ENCODE measurements around the gene RCCD1.

The RCCD1 gene

GRCh38 chr15:90959028-90959595, 4.4 kb downstream of the RCCD1 start:
- TF ChIP-seq, protein P1, sequence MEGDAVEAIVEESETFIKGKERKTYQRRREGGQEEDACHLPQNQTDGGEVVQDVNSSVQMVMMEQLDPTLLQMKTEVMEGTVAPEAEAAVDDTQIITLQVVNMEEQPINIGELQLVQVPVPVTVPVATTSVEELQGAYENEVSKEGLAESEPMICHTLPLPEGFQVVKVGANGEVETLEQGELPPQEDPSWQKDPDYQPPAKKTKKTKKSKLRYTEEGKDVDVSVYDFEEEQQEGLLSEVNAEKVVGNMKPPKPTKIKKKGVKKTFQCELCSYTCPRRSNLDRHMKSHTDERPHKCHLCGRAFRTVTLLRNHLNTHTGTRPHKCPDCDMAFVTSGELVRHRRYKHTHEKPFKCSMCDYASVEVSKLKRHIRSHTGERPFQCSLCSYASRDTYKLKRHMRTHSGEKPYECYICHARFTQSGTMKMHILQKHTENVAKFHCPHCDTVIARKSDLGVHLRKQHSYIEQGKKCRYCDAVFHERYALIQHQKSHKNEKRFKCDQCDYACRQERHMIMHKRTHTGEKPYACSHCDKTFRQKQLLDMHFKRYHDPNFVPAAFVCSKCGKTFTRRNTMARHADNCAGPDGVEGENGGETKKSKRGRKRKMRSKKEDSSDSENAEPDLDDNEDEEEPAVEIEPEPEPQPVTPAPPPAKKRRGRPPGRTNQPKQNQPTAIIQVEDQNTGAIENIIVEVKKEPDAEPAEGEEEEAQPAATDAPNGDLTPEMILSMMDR (IDR thresholded peaks at IDR 0.05; ENCODE audit: control extremely low read depth, extremely low read depth, low read depth, missing control alignments), result no peak
- no peak for DNase-seq (ENCODE audit: extremely low spot score)
- ChIA-PET POLR2A (interaction anchor here (0.7 to 1.6 kb wide), 2 partner anchors 24 to 27 kb away, joined by 3 to 5 read pairs; partner anchors contain the start of gene UNC45A), CTCF (interaction anchor here (1.3 to 23.2 kb wide), 7 partner anchors 10 to 313 kb away, joined by 3 to 447 read pairs (median 86); partner anchors contain the start of genes HDDC3 and UNC45A)

GRCh38 chr15:90959894-90960293, 5.2 kb downstream of the RCCD1 start:
- TF ChIP-seq, protein P1 (IDR thresholded peaks at IDR 0.05; ENCODE audit: control extremely low read depth, extremely low read depth, low read depth, missing control alignments), result no peak
- POLR2A ChIA-PET, result interaction anchor here (0.7 kb wide), 1 partner anchor 27 kb away, joined by 3 read pairs; the partner anchor contains the start of gene HDDC3
- no peak for DNase-seq (ENCODE audit: extremely low spot score)
- CTCF ChIA-PET, result interaction anchor here (0.9 to 23.2 kb wide), 7 partner anchors 11 to 312 kb away, joined by 3 to 447 read pairs (median 54); partner anchors contain the start of genes HDDC3 and UNC45A

DNA sequence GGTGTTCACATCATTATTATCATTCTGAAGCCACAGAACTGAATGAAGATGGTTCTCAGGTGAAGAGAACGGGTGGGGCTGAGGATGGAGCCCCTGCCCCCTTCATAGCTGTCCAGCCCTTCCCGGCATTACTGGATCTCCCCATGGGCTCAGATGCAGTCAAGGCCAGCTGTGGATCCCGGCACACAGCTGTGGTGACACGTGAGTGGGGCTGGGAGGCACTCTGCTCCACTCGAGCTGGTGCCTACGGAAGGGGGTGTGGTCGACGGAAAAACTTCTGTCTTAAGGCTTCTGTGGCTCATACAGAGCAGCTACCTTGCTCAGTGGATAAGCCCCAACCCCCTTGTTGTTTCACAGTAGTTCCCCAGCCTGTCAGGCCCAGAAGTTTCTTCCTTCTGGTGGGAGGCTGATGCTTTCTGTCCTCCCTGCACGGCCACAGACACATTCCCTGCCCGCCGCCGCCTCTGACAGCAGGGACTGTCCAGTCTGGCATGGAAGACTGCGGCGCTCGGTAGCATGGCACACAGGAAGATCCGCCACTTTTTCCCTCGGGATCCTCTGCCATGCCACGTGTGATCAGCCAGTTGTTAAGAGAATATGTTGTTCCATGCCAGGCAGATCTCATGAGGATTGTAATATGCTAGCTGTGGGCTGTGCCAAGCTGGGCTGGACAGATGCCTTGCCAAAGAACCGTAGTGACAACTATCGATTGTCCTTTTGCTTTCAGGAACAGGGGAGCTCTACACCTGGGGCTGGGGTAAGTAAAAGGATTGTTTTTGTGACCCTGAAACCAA, 5.8 kb downstream of the RCCD1 start:
- ChIA-PET POLR2A (interaction anchor here (0.7 kb wide), 1 partner anchor 28 kb away, joined by 3 read pairs; the partner anchor contains the start of gene HDDC3), CTCF (interaction anchor here (0.9 to 23.2 kb wide), 7 partner anchors 11 to 311 kb away, joined by 3 to 447 read pairs (median 54); partner anchors contain the start of genes HDDC3 and UNC45A)

DNA sequence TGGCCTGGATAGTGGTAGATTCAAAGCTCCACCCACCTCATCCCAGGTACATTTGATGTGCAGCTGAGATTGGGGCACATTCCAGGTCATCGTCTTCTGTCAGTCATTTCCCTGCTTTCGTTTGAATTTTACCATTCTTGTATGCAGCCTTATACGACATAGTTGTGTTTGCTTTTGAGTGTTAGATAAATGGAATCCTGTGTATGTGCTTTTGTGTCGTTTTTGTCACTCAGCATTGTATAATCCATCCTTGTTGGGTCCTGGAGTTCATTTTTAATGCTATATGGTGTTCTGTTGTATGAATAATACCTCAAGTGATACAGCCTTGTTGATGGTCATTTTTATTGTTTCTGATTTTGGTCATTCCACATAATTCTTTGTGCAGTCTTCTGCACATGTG, 7.3 kb downstream of the RCCD1 start:
- TF ChIP-seq, protein P1 (IDR thresholded peaks at IDR 0.05; ENCODE audit: control extremely low read depth, extremely low read depth, low read depth, missing control alignments), result no peak
- CTCF ChIA-PET, result interaction anchor here (1.0 to 23.2 kb wide), 4 partner anchors 20 to 71 kb away, joined by 3 to 447 read pairs (median 90); partner anchors contain the start of genes HDDC3 and UNC45A
- POLR2A ChIA-PET, result no interaction called here
- DNase-seq (ENCODE audit: extremely low spot score), result no peak

More for the DNA sequence above, 5.8 kb downstream of the RCCD1 start:
- no peak for DNase-seq (ENCODE audit: extremely low spot score)
- TF ChIP-seq, protein P1 (IDR thresholded peaks at IDR 0.05; ENCODE audit: control extremely low read depth, extremely low read depth, low read depth, missing control alignments), result no peak

- ChIA-PET CTCF (interaction anchor here (0.9 to 7.8 kb wide), 5 partner anchors 10 to 89 kb away, joined by 3 to 86 read pairs (median 4); partner anchors contain the start of genes HDDC3, RCCD1 and UNC45A), POLR2A (no interaction called here)
- TF ChIP-seq, protein P1 (IDR thresholded peaks at IDR 0.05; ENCODE audit: control extremely low read depth, extremely low read depth, low read depth, missing control alignments), result no peak
- DNase-seq (ENCODE audit: extremely low spot score), result no peak
Observed at GRCh38 chr15:90966262-90966661, 11.6 kb downstream of the RCCD1 start.

DNA sequence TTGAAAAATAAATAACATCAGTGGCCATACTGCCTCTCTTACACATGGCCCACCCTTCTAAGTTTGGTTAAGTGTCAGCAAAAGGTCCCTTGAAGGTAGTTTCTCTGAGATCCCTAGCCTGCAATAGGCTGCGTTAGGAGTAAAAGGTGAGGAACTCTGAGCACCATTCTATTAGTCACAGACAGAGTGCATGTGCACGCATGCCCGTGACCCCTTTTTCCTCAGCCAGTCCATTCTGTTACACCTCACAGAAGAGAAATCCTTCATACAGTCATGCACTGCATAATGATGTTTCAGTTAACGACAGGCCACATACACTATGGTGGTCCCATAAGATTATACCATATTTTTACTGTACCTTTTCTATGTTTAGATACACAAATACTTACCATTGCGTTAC, 12.5 kb downstream of the RCCD1 start:
- POLR2A ChIA-PET, result no interaction called here
- DNase-seq (ENCODE audit: extremely low spot score), result no peak
- CTCF ChIA-PET, result interaction anchor here (1.0 to 7.8 kb wide), 4 partner anchors 11 to 66 kb away, joined by 3 to 86 read pairs (median 12); partner anchors contain the start of genes HDDC3, RCCD1 and UNC45A
- TF ChIP-seq, protein P1 (IDR thresholded peaks at IDR 0.05; ENCODE audit: control extremely low read depth, extremely low read depth, low read depth, missing control alignments), result no peak

Measured in GM10248 (cell line).